ENCODE results near the gene FAM241B. TPM values are rescaled to one million over a fixed set of nuclear protein-coding genes. Genes with fewer than 3 reads are reported as not detected.

Gene FAM241B
- polyA plus RNA-seq, 1 of the 3 experiments (the other 2 are of a cell fraction): 16.0 TPM

GRCh38 chr10:69674786-69675185, 44.7 kb downstream of the FAM241B start:
- POLR2A ChIA-PET: no interaction called here

DNA sequence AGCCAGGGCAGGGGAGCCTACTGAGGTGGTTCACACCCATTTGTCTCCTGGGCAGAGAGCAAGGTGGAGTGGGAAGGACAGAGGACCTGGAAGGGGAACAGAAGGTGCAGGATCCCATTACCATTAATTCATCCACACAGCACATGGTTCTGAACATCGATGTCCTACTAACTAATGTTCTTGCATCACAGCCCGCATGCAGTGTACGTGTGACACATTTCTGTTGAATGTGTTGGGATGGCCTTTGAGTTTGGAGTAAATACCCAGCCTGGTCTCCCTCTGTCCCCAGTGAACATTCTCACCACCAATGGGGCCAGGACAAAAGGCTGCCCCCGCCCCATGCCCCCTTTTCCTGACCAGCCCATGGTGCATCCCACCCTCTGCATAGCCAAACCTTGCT, 46.3 kb downstream of the FAM241B start:
- no peaks in the 10 kb centered on the region for H3F3A ChIP-seq (replicated peaks; ENCODE audit: insufficient read depth)
- no peak overlapping the region for H3K4me3 ChIP-seq (ENCODE audit: low read depth in 2 of 2, low read length in 1 of 2)
- H3K27ac ChIP-seq (ENCODE audit: low read depth in 2 of 2, low read length in 1 of 2): no peak overlapping the region
- H3K36me3 ChIP-seq (replicated peaks in 1 of 2; ENCODE audit: control insufficient read depth in 1 of 2, insufficient read depth in 2 of 2, low read length in 1 of 2): no peaks in the 10 kb centered on the region
- peaks cover 0 to 26% of the 10 kb centered on the region in 2 experiments; a peak in 2 of 4 replicates for H3K4me1 ChIP-seq (ENCODE audit: control insufficient read depth in 1 of 2, insufficient read depth in 2 of 2, low read depth in 1 of 2, low read length in 1 of 2)
- TF ChIP-seq, protein P1, sequence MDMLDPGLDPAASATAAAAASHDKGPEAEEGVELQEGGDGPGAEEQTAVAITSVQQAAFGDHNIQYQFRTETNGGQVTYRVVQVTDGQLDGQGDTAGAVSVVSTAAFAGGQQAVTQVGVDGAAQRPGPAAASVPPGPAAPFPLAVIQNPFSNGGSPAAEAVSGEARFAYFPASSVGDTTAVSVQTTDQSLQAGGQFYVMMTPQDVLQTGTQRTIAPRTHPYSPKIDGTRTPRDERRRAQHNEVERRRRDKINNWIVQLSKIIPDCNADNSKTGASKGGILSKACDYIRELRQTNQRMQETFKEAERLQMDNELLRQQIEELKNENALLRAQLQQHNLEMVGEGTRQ (IDR thresholded peaks at IDR 0.05; ENCODE audit: borderline replicate concordance, low read depth, low read length): no peak
- TF ChIP-seq, protein P2, sequence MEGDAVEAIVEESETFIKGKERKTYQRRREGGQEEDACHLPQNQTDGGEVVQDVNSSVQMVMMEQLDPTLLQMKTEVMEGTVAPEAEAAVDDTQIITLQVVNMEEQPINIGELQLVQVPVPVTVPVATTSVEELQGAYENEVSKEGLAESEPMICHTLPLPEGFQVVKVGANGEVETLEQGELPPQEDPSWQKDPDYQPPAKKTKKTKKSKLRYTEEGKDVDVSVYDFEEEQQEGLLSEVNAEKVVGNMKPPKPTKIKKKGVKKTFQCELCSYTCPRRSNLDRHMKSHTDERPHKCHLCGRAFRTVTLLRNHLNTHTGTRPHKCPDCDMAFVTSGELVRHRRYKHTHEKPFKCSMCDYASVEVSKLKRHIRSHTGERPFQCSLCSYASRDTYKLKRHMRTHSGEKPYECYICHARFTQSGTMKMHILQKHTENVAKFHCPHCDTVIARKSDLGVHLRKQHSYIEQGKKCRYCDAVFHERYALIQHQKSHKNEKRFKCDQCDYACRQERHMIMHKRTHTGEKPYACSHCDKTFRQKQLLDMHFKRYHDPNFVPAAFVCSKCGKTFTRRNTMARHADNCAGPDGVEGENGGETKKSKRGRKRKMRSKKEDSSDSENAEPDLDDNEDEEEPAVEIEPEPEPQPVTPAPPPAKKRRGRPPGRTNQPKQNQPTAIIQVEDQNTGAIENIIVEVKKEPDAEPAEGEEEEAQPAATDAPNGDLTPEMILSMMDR (IDR thresholded peaks at IDR 0.05): no peak
- TF ChIP-seq TAF1 (IDR thresholded peaks at IDR 0.05; ENCODE audit: borderline replicate concordance, low read depth, low read length) (no peak), MXI1 (IDR thresholded peaks at IDR 0.05; ENCODE audit: low read depth, low read length) (no peak), GATA2 (CRISPR knock-in tag; IDR thresholded peaks at IDR 0.05) (no peak), JUND (IDR thresholded peaks at IDR 0.05) (no peak), NFIC (IDR thresholded peaks at IDR 0.05; ENCODE audit: borderline replicate concordance) (no peak), TEAD4 (IDR thresholded peaks at IDR 0.05; ENCODE audit: borderline replicate concordance, insufficient read depth) (no peak), SIN3A (IDR thresholded peaks at IDR 0.05; ENCODE audit: borderline replicate concordance, low read depth, low read length) (no peak), NRF1 (IDR thresholded peaks at IDR 0.05; ENCODE audit: low read depth, low read length) (no peak), CHD2 (IDR thresholded peaks at IDR 0.05; ENCODE audit: low read length, partially characterized antibody) (no peak), FOXM1 (IDR thresholded peaks at IDR 0.05; ENCODE audit: low read depth) (no peak)
- TF ChIP-seq, protein P3, sequence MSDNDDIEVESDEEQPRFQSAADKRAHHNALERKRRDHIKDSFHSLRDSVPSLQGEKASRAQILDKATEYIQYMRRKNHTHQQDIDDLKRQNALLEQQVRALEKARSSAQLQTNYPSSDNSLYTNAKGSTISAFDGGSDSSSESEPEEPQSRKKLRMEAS (IDR thresholded peaks at IDR 0.05; ENCODE audit: low read depth): no peak
- 65% methylated on average over 4 of the region's 4 CpGs for WGBS (ENCODE audit: low lambda C conversion rate)
- peaks cover 60% of the 10 kb centered on the region for H3K27me3 ChIP-seq (ENCODE audit: insufficient read depth)
- CTCF ChIA-PET: interaction anchor here (0.7 kb wide), 1 partner anchor 32 kb away, joined by 4 read pairs; no protein-coding TSS in a partner anchor
- H4K20me1 ChIP-seq (ENCODE audit: insufficient read depth): no peaks in the 10 kb centered on the region
- DNase-seq: no peak
- H2AFZ ChIP-seq (ENCODE audit: low read depth): no peak overlapping the region
- no peaks in the 10 kb centered on the region for H3K9me3 ChIP-seq
- no peaks in the 10 kb centered on the region for H3K9me2 ChIP-seq
- H3K9ac ChIP-seq: no peak overlapping the region
- POLR2A ChIA-PET: no interaction called here
- H3K79me2 ChIP-seq (ENCODE audit: insufficient read depth): no peaks in the 10 kb centered on the region
- no peak overlapping the region for H3K4me2 ChIP-seq

More at GRCh38 chr10:69674786-69675185, 44.7 kb downstream of the FAM241B start:
- Histone ChIP-seq H3K27ac (ENCODE audit: low read depth in 2 of 2, low read length in 1 of 2) (no peak overlapping the region), H3K9me2 (no peaks in the 10 kb centered on the region), H2AFZ (ENCODE audit: low read depth) (no peak overlapping the region), H3F3A (replicated peaks; ENCODE audit: insufficient read depth) (no peaks in the 10 kb centered on the region), H3K79me2 (ENCODE audit: insufficient read depth) (no peaks in the 10 kb centered on the region), H3K4me2 (no peak overlapping the region), H3K9me3 (no peaks in the 10 kb centered on the region), H3K4me3 (ENCODE audit: low read depth in 2 of 2, low read length in 1 of 2) (no peak overlapping the region), H4K20me1 (ENCODE audit: insufficient read depth) (no peaks in the 10 kb centered on the region), H3K9ac (no peak overlapping the region), H3K4me1 (ENCODE audit: control insufficient read depth in 1 of 2, insufficient read depth in 2 of 2, low read depth in 1 of 2, low read length in 1 of 2) (peaks cover 0 to 11% of the 10 kb centered on the region in 2 experiments; a peak in 2 of 4 replicates), H3K27me3 (ENCODE audit: insufficient read depth) (peaks cover 51% of the 10 kb centered on the region), H3K36me3 (replicated peaks in 1 of 2; ENCODE audit: control insufficient read depth in 1 of 2, insufficient read depth in 2 of 2, low read length in 1 of 2) (no peaks in the 10 kb centered on the region)
- CTCF ChIA-PET: interaction anchor here (1.7 kb wide), 1 partner anchor 42 kb away, joined by 6 read pairs; no protein-coding TSS in a partner anchor
- DNase-seq: no peak
- no peak for TF ChIP-seq YY1 (IDR thresholded peaks at IDR 0.05; ENCODE audit: low read depth)
- WGBS (ENCODE audit: low lambda C conversion rate): 13% methylated on average over 2 of the region's 2 CpGs

Measured in SK-N-SH (cell line).